ENCODE data around the gene XRCC1.

The XRCC1 gene

DNA sequence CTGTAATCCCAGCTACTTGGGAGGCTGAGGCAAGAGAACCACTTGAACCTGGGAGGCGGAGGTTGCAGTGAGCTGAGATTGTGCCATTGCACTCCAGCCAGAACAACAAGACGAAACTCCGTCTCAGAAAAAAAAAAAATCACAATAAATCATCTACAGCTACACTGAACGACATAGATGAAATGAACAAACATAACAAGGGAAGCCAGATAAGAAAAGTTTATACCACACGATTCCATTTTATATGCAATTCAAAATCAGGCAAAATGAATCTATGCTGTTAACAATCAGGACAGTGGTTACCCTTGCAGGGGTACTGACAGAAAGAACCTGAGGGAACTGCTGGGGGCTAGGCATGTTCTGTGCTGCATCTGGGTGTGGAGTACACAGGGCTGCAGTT is 5.7 kb downstream of the XRCC1 start:
- no peak for TF ChIP-seq CTCF (IDR thresholded peaks at IDR 0.05; ENCODE audit: control extremely low read depth, extremely low read depth, low read depth, missing control alignments)
- POLR2A ChIA-PET: no interaction called here
- DNase-seq (ENCODE audit: extremely low spot score): no peak
- CTCF ChIA-PET: interaction anchor here (0.9 to 10.4 kb wide), 2 partner anchors 13 to 123 kb away, joined by 3 to 97 read pairs; no protein-coding TSS in a partner anchor

GRCh38 chr19:43564800-43565199 is 10.5 kb downstream of the XRCC1 start:
- CTCF ChIA-PET: interaction anchor here (0.8 to 3.0 kb wide), 4 partner anchors 9 to 32 kb away, joined by 3 to 18 read pairs (median 6); partner anchors contain the start of genes XRCC1 and ZNF575
- DNase-seq (ENCODE audit: extremely low spot score): no peak

GRCh38 chr19:43563816-43564457 is 11.4 kb downstream of the XRCC1 start:
- DNase-seq (ENCODE audit: extremely low spot score): no peak

More at GRCh38 chr19:43564800-43565199, 10.5 kb downstream of the XRCC1 start:
- no peak for TF ChIP-seq CTCF (IDR thresholded peaks at IDR 0.05; ENCODE audit: control extremely low read depth, extremely low read depth, low read depth, missing control alignments)
- POLR2A ChIA-PET: no interaction called here

GRCh38 chr19:43562698-43563241 is 12.6 kb downstream of the XRCC1 start:
- CTCF ChIA-PET: interaction anchor here (1.1 to 1.2 kb wide), 2 partner anchors 13 to 32 kb away, joined by 3 to 5 read pairs; no protein-coding TSS in a partner anchor
- POLR2A ChIA-PET: no interaction called here
- peak; percentile 51 for DNase-seq (ENCODE audit: extremely low spot score)
- TF ChIP-seq CTCF (IDR thresholded peaks at IDR 0.05; ENCODE audit: control extremely low read depth, extremely low read depth, low read depth, missing control alignments): no peak

More at GRCh38 chr19:43563816-43564457, 11.4 kb downstream of the XRCC1 start:
- POLR2A ChIA-PET: no interaction called here
- TF ChIP-seq CTCF (IDR thresholded peaks at IDR 0.05; ENCODE audit: control extremely low read depth, extremely low read depth, low read depth, missing control alignments): no peak
- CTCF ChIA-PET: interaction anchor here (1.2 to 3.0 kb wide), 3 partner anchors 8 to 31 kb away, joined by 5 to 18 read pairs (median 5); partner anchors contain the start of gene ZNF575

DNA sequence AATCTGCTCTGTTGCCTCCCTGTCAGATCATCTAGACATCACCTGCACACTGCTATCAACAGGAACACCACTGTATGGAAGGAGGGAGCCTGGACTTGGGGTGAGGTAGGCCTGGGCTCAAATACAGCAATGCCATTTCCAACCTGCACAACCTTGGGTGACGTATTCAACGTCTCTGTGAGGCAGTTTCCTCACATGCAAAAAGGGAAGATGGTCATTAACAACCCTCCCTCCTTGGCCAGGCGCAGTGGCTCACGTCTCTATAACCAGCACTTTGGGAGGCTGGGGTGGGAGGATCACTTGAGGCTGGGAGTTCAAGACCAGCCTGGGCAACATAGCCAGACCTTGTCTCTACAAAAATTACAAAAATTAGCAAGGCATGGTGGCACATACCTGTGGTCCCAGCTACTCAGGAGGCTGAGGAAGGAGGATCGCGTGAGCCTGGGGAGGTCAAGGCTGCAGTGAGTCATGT is 13.1 kb downstream of the XRCC1 start:
- no peak for DNase-seq (ENCODE audit: extremely low spot score)
- ChIA-PET CTCF (interaction anchor here (1.1 kb wide), 1 partner anchor 13 kb away, joined by 3 read pairs; no protein-coding TSS in a partner anchor), POLR2A (no interaction called here)
- TF ChIP-seq CTCF (IDR thresholded peaks at IDR 0.05; ENCODE audit: control extremely low read depth, extremely low read depth, low read depth, missing control alignments): no peak

GRCh38 chr19:43561139-43561970 is 14.0 kb downstream of the XRCC1 start:
- ChIA-PET POLR2A (no interaction called here), CTCF (interaction anchor here (1.1 to 9.5 kb wide), 3 partner anchors 12 to 49 kb away, joined by 3 to 97 read pairs (median 3); partner anchors contain the start of genes PINLYP and XRCC1)
- DNase-seq (ENCODE audit: extremely low spot score): no peak
- no peak for TF ChIP-seq CTCF (IDR thresholded peaks at IDR 0.05; ENCODE audit: control extremely low read depth, extremely low read depth, low read depth, missing control alignments)
